HG03342 (cell line): Measurements from ENCODE around the gene ENOX1.

Experiments used
- ATAC-seq: cut with Tn5 transposase; IDR thresholded peaks from one replicate; pipeline ENCODE4 v1.9.1; 2021; ENCODE audit warnings: mild to moderate bottlenecking, moderate library complexity; ENCODE audit not compliant: unreplicated experiment

ENOX1 gene

GRCh38 chr13:43232144-43232872 lies 554.5 kb downstream of the ENOX1 start:
- ATAC-seq, result no peak

GRCh38 chr13:43230989-43231388 lies 555.8 kb downstream of the ENOX1 start:
- no peak for ATAC-seq

- no peak for ATAC-seq
These were observed 557.3 kb downstream of the ENOX1 start for GRCh38 chr13:43229506-43229905.

- ATAC-seq, result no peak
These were observed 559.1 kb downstream of the ENOX1 start for GRCh38 chr13:43227721-43228120.

GRCh38 chr13:43223216-43223615 lies 563.6 kb downstream of the ENOX1 start:
- ATAC-seq, result no peak

- ATAC-seq, result no peak
These were observed 564.7 kb downstream of the ENOX1 start for GRCh38 chr13:43222086-43222485.

- no peak for ATAC-seq
These were observed 565.2 kb downstream of the ENOX1 start for GRCh38 chr13:43221611-43222010.

- ATAC-seq, result no peak
These were observed 565.7 kb downstream of the ENOX1 start for GRCh38 chr13:43220873-43221595.

GRCh38 chr13:43214124-43214523 lies 572.6 kb downstream of the ENOX1 start:
- no peak for ATAC-seq

GRCh38 chr13:43206838-43207237 lies 579.9 kb downstream of the ENOX1 start:
- no peak for ATAC-seq

GRCh38 chr13:43205416-43205815 lies 581.4 kb downstream of the ENOX1 start:
- no peak for ATAC-seq

- ATAC-seq, result no peak
These were observed 582.2 kb downstream of the ENOX1 start for GRCh38 chr13:43204591-43204990.

GRCh38 chr13:43203781-43204180 lies 583.0 kb downstream of the ENOX1 start:
- no peak for ATAC-seq

- no peak for ATAC-seq
These were observed 586.0 kb downstream of the ENOX1 start for GRCh38 chr13:43200736-43201135.

- ATAC-seq, result no peak
These were observed 586.5 kb downstream of the ENOX1 start for GRCh38 chr13:43200307-43200706.

- ATAC-seq, result no peak
These were observed 589.9 kb downstream of the ENOX1 start for GRCh38 chr13:43196750-43197370.

GRCh38 chr13:43196086-43196621 lies 590.6 kb downstream of the ENOX1 start:
- ATAC-seq, result no peak

- ATAC-seq, result no peak
These were observed 591.2 kb downstream of the ENOX1 start for GRCh38 chr13:43195551-43195950.

- ATAC-seq, result no peak
These were observed 591.7 kb downstream of the ENOX1 start for GRCh38 chr13:43195112-43195511.

GRCh38 chr13:43193789-43194420 lies 592.9 kb downstream of the ENOX1 start:
- ATAC-seq, result no peak

- no peak for ATAC-seq
These were observed 595.2 kb downstream of the ENOX1 start for GRCh38 chr13:43191546-43191945.
